MCF 10A (cell line): ENCODE results near the gene LARP1. TPM values are rescaled to one million over a fixed set of nuclear protein-coding genes. Genes with fewer than 3 reads are reported as not detected.
A peak's percentile ranks its signal among the peaks of the same experiment; 100 is the strongest.

Source experiments
- BruUV-seq: library from RNA; stranded (reverse); fragments of 400-500 nt; replicated peaks from 2 replicates; lab custom pipeline; 2021; lab: Mats Ljungman, UMichigan
- CTCF ChIA-PET: fragments of 300-600 bp; sonication (Branson Sonifier 250); formaldehyde crosslinking; extraction: SDS; loops from one replicate; lab custom pipeline; 2021; ENCODE audit warnings: antibody characterized with exemption, inconsistent platforms; lab: Yijun Ruan, JAX
- POLR2A ChIA-PET: fragments of 300-600, 350-650 bp; sonication (Branson Sonifier 250); formaldehyde crosslinking; extraction: SDS; loops from one replicate; lab custom pipeline; 2020; ENCODE audit warnings: antibody characterized with exemption, inconsistent platforms; lab: Yijun Ruan, JAX
- DNase-seq: peaks from one replicate; pipeline ENCODE4 v3.0.0-alpha.2; 2018; ENCODE audit not compliant: unreplicated experiment
- H3K27ac Mint-ChIP-seq: one replicate; pipeline ENCODE4 v1.8.0; 2022; ENCODE audit warnings: mild to moderate bottlenecking, low read depth, mixed read lengths; ENCODE audit not compliant: unreplicated experiment
- H3K27me3 Mint-ChIP-seq: one replicate; pipeline ENCODE4 v1.8.0; 2022; ENCODE audit warnings: mixed read lengths; ENCODE audit not compliant: insufficient read depth, unreplicated experiment
- H3K36me3 Mint-ChIP-seq: one replicate; pipeline ENCODE4 v1.8.0; 2022; ENCODE audit warnings: mild to moderate bottlenecking, moderate library complexity, mixed read lengths; ENCODE audit not compliant: insufficient read depth, unreplicated experiment
- H3K4me1 Mint-ChIP-seq: one replicate; pipeline ENCODE4 v1.8.0; 2022; ENCODE audit warnings: mixed read lengths; ENCODE audit not compliant: insufficient read depth, unreplicated experiment
- H3K4me3 Mint-ChIP-seq: one replicate; pipeline ENCODE4 v1.8.0; 2022; ENCODE audit warnings: mild to moderate bottlenecking, moderate library complexity, mixed read lengths; ENCODE audit not compliant: unreplicated experiment
- H3K9me3 Mint-ChIP-seq: one replicate; pipeline ENCODE4 v1.8.0; 2022; ENCODE audit warnings: mixed read lengths; ENCODE audit not compliant: unreplicated experiment
- CTCF ChIP-seq: fragments of 200-600 bp; IDR thresholded peaks from one replicate; pipeline ENCODE4 v1.8.0; 2022; ENCODE audit warnings: antibody characterized with exemption, mild to moderate bottlenecking; ENCODE audit not compliant: unreplicated experiment
- intact Hi-C: fragments of 100-400 bp; cut with micrococcal nuclease; formaldehyde crosslinking; loops from 2 replicates; pipeline ENCODE4 v1.14.1; 2022
- total RNA-seq: library from RNA; stranded (reverse); gene quantifications from 2 replicates; pipeline ENCODE4 v1.2.3, GENCODE V29; 2022

Gene LARP1
- total RNA-seq, 1 experiment from 2014 or later: 340 TPM

- H3K4me1 Mint-ChIP-seq: peaks cover 12% of the 10 kb centered on the region
- TSS peak; percentile 22 for BruUV-seq
- H3K27me3 Mint-ChIP-seq: no peaks in the 10 kb centered on the region
- H3K36me3 Mint-ChIP-seq: peaks cover 97% of the 10 kb centered on the region
- H3K27ac Mint-ChIP-seq: peak overlapping the region; percentile 5
- H3K9me3 Mint-ChIP-seq: no peaks in the 10 kb centered on the region
- POLR2A ChIA-PET: interaction anchor here (0.6 kb wide), 1 partner anchor 185 kb away, joined by 3 read pairs; no protein-coding TSS in a partner anchor
- TF ChIP-seq CTCF: no peak
- DNase-seq: no peak
- H3K4me3 Mint-ChIP-seq: no peak overlapping the region
- CTCF ChIA-PET: no interaction called here
- intact Hi-C loops: no loop called here
These were observed 61.8 kb downstream of the LARP1 start for GRCh38 chr5:154816891-154817492.

- TF ChIP-seq CTCF: no peak
- Mint-ChIP-seq H3K27me3 (no peaks in the 10 kb centered on the region), H3K4me1 (peaks cover 11% of the 10 kb centered on the region), H3K27ac (peak overlapping the region; percentile 5), H3K36me3 (peaks cover 97% of the 10 kb centered on the region), H3K4me3 (no peak overlapping the region), H3K9me3 (no peaks in the 10 kb centered on the region)
- no TSS peak for BruUV-seq
- intact Hi-C loops: no loop called here
- no peak for DNase-seq
- ChIA-PET POLR2A (interaction anchor here (0.6 kb wide), 1 partner anchor 185 kb away, joined by 3 read pairs; no protein-coding TSS in a partner anchor), CTCF (interaction anchor here (0.5 to 1.9 kb wide), 3 partner anchors 8 to 167 kb away, joined by 3 to 13 read pairs (median 4); no protein-coding TSS in a partner anchor)
These were observed 62.6 kb downstream of the LARP1 start for GRCh38 chr5:154817815-154818214.

- Mint-ChIP-seq H3K4me1 (peaks cover 11% of the 10 kb centered on the region), H3K27me3 (no peaks in the 10 kb centered on the region), H3K9me3 (no peaks in the 10 kb centered on the region), H3K27ac (peak overlapping the region; percentile 34), H3K4me3 (no peak overlapping the region), H3K36me3 (peaks cover 97% of the 10 kb centered on the region)
- DNase-seq: no peak
- ChIA-PET CTCF (interaction anchor here (0.6 to 1.9 kb wide), 5 partner anchors 9 to 176 kb away, joined by 3 to 13 read pairs (median 3); no protein-coding TSS in a partner anchor), POLR2A (interaction anchor here (0.7 to 2.6 kb wide), 3 partner anchors 11 to 98 kb away, joined by 3 to 13 read pairs (median 4); partner anchors contain the start of gene FAXDC2)
- intact Hi-C loops: no loop called here
- BruUV-seq: no TSS peak
- TF ChIP-seq CTCF: no peak
These were observed 63.4 kb downstream of the LARP1 start for GRCh38 chr5:154818471-154819116.

- H3K4me1 Mint-ChIP-seq: peaks cover 11% of the 10 kb centered on the region
- TF ChIP-seq CTCF: no peak
- DNase-seq: no peak
- no TSS peak for BruUV-seq
- H3K4me3 Mint-ChIP-seq: no peak overlapping the region
- H3K27ac Mint-ChIP-seq: peak overlapping the region; percentile 34
- ChIA-PET POLR2A (interaction anchor here (0.7 to 2.6 kb wide), 4 partner anchors 10 to 704 kb away, joined by 3 to 13 read pairs (median 4); partner anchors contain the start of genes CNOT8 and FAXDC2), CTCF (interaction anchor here (0.7 to 1.9 kb wide), 4 partner anchors 8 to 169 kb away, joined by 3 to 13 read pairs (median 5); no protein-coding TSS in a partner anchor)
- no peaks in the 10 kb centered on the region for H3K27me3 Mint-ChIP-seq
- H3K36me3 Mint-ChIP-seq: peaks cover 95% of the 10 kb centered on the region
- intact Hi-C loops: no loop called here
- no peaks in the 10 kb centered on the region for H3K9me3 Mint-ChIP-seq
These were observed 64.4 kb downstream of the LARP1 start for GRCh38 chr5:154819546-154819945.
